HG02798 (cell line): ENCODE measurements around the gene UXS1.
A peak's percentile ranks its signal among the peaks of the same experiment; 100 is the strongest.

Experiments
- ATAC-seq: cut with Tn5 transposase; IDR thresholded peaks from one replicate; pipeline ENCODE4 v1.9.1; 2021; ENCODE audit warnings: mild to moderate bottlenecking; ENCODE audit not compliant: unreplicated experiment, poor library complexity

Gene UXS1

DNA sequence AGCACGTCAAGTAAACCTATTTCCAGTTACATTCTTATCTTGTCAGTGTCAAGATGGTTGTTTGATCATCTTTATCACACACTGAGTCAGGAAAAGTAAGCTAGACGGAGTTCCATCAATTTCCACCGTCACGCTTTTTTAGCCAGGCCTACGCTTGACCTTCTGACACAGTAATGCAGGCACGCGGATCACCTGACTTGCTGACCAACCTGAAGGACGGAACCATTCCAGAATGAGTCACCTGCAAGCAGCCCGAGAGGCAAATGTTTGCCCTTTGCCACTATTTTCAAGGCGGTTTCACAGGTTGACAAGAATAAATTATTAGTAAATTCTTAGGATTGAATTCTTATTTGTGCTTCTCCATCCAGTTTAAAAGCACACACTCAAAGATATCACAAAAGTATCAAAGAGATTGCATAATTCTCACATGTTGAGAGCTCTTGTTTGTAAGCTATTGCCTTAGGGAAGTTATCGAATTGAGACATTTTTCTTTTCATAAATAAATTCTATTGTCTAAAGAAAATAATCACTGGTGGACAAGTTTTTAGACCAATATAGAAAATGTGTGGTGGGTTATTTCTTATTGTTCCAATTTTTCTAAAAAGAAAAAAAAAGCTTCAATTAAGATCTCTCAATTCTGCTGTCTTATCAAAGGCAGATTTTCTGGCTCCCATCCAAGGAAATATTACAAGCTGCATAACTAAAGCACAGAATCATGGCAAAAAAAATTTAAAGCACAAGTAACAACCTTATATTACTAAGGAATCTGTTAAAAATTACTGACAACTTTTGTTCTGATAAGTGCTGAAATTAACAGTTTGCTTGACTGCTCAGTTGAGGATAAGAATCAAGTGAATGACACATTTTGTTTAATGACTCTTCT is 31.9 kb downstream of the UXS1 start:
- no peak for ATAC-seq

- ATAC-seq, result no peak
These were observed 32.8 kb downstream of the UXS1 start for GRCh38 chr2:106161341-106161740.

- peak; percentile 42 for ATAC-seq
These were observed 33.3 kb downstream of the UXS1 start for GRCh38 chr2:106160786-106161261.

DNA sequence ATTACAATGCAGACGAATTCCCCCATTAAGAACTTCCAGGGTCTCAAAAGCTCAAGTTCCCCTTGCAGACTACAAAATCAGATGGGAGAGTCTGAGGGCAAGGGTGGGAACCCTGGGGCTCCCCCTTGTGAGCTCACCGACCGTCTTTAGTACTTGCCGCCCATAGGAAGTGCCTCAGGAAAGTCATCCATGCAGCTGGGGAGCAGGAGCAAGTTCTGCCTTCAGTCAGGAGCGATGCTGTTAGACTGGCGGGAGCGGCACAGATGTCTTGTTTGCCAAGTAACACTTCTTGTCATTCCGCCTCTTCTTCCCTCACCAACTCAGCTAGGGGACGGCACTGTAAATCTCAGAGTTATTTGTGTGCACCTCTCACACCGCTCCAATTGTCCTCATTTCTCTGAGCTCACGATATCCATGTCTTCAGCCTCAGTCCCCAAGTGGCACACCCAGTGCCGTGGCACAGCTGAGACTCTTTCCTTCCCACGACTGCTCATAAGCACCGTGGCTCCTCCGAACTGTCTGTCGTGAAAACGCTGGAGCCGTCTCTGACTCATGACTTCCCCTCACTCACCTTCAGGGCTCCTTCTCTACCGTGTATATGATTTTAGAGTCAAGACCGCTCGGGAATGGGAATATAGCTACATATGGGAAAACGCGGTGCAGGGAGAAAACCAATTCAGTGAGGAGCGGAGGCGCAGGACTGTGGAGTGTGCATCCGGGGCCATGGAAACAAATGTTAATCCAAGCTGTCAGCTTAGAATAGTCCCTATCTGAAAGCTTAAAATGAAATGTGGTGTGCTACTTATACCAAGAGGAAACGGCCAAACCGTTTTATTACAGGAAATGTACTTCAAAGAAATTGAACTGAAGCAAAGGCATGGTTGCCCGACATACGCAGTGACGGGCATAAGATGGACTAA is 34.0 kb downstream of the UXS1 start:
- no peak for ATAC-seq

DNA sequence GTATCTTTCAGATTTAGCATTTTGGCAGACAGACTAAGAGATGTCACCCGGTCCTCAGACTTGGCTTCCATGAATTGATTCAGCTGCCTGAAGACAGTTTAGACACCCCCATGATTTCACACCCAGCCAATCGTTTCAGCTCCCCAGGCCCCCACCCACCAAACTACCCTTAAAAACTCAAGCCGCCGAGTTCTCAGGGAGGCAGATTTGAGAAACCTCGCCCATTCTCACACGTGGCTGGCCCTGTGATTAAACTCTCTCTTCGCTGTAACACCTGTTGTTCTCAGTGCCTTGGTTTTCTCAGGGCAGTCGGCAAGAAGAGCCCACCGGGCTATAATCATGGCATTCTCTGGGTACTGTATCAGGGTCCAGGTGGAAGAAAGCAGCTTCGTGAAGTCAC is 35.2 kb downstream of the UXS1 start:
- no peak for ATAC-seq

GRCh38 chr2:106158131-106158530 is 36.0 kb downstream of the UXS1 start:
- ATAC-seq, result no peak

DNA sequence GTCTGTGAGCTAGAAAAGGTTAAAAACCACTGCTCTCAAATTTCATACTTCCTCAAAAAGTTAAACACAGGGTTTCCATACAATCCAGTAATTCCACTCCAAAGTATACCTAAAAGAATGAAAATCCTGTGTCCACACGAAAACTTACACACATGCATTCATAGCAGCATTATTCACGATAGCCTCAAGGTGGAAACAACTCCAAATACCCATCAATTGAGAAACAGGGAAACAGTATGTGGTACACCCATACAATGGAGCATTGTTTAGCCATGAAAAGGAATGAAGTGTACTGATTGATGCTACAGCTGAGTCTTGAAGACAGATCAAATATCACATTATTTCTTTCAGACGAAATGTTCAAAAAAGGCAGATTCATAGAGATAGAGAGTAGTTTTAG is 36.7 kb downstream of the UXS1 start:
- no peak for ATAC-seq

- ATAC-seq, result no peak
These were observed 37.5 kb downstream of the UXS1 start for GRCh38 chr2:106156305-106157296.

DNA sequence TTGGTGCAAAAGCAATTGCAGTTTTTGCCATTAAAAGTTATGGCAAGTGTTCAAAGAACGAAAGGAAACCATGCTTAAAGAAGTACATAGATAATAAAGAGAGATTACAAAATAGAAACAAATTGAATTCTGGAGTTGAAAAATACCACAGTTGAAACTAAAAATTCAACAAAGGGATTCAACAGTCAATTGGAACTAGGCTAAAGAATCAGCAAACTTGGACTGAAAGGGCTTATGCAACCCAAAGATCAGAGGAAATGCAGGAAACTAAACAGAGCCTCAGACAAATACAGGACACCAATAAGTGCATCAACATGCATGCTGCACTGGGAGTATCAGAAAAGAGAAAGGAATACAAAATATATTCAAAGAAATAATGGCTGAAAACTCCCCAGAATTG is 40.3 kb downstream of the UXS1 start:
- no peak for ATAC-seq

DNA sequence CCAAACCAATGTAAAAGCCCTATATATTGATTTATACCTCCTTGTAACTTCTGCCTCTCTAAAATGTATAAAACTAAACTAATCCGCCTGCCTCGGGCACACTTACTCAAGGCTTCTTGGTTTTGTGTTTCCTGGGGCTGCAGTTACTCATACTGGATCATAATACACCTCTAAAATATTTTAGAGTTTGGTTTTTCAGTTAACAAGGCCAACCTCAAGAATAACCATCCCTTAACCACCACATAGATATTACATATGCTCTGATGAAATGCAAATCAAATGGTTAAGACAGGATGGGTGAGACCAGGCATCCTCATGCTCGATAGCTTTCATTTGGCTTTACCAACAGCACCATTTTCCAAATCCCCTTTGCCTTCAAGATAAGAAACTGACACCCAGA is 46.4 kb downstream of the UXS1 start:
- ATAC-seq, result peak; percentile 61

- ATAC-seq, result no peak
These were observed 46.9 kb downstream of the UXS1 start for GRCh38 chr2:106147159-106147558.

DNA sequence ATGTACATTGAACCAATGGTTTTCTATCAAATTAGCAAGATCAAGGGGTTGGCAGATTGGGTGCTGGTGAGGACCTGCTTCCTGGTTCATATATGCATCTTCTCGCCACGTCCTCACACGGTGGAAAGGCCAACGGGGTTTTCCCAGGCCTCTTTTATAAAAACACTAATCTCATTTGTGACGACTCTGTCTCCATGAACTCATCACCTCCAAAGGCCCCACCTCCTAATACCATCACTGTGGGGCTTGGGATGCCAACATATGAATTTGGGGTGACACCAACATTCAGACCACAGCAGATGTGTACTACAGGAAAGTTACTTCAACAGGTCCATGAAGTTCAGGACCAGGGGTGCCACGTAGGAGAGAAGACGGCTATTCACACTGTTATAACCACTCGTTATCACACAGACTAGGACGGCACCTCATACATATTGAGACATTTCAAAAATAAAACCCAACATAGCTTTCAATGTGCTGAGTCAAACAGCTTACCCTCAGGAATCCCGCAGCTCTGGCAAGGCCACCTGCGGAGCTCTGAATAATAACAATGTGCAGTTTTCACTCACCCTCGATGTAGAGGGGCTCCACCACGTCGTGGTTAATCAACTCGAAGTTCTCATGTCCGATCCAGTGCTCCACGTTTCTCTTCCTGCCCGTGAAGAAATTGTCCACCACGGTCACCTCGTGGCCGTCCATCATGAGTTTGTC is 49.3 kb downstream of the UXS1 start:
- ATAC-seq, result no peak

- ATAC-seq, result no peak
These were observed 50.4 kb downstream of the UXS1 start for GRCh38 chr2:106143495-106144215.

GRCh38 chr2:106142683-106143082 is 51.4 kb downstream of the UXS1 start:
- no peak for ATAC-seq

DNA sequence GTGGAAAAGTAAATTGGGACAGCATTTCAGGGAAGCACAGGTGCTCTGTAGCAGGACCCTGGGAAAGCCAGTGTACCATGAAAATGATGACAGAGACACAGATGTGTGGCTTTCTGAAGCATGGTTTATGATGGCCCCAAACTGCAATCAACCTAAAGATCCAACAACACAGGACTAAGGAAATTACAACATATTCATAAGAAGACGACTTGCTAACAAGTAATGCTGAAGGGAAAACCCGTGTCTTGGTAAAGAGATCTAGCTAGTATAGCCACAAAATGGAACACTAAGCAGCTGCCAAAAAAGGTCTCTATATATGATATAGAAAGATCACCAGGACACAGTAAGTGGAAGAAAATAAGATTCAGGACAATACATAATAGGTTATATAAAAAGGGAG is 53.2 kb downstream of the UXS1 start:
- ATAC-seq, result no peak

- ATAC-seq, result no peak
These were observed 54.0 kb downstream of the UXS1 start for GRCh38 chr2:106140113-106140512.

GRCh38 chr2:106139238-106139935 is 54.7 kb downstream of the UXS1 start:
- ATAC-seq, result no peak
